IPS-20b (cell line): ENCODE measurements around the gene CASP9.
"Not testable (repeated sequence)": the region's sequence is repeated elsewhere in the genome, so short reads cannot be mapped to it uniquely, and the experiment has no call there.

ENCODE experiments used
- H3K27ac ChIP-seq: one replicate; pipeline ENCODE4 v1.5.1; 2013; ENCODE audit warnings: low read length
- H3K27me3 ChIP-seq: 2 replicates; pipeline ENCODE4 v1.6.1; 2013; ENCODE audit warnings: mild to moderate bottlenecking, low read length, inconsistent platforms; ENCODE audit not compliant: insufficient read depth
- H3K36me3 ChIP-seq: 2 replicates; pipeline ENCODE4 v1.6.1; 2013; ENCODE audit warnings: low read depth, mild to moderate bottlenecking, inconsistent platforms, low read length, moderate library complexity; ENCODE audit not compliant: insufficient read depth
- H3K4me1 ChIP-seq: 2 replicates; pipeline ENCODE4 v1.6.1; 2013; ENCODE audit warnings: mild to moderate bottlenecking, control low read depth, inconsistent platforms, low read length, moderate library complexity; ENCODE audit not compliant: insufficient read depth
- H3K4me3 ChIP-seq: 2 replicates; pipeline ENCODE4 v1.5.1; 2013; ENCODE audit warnings: mild to moderate bottlenecking, low read length, inconsistent platforms
- H3K9ac ChIP-seq: 2 replicates; pipeline ENCODE4 v1.6.1; 2013; ENCODE audit warnings: low read depth, mild to moderate bottlenecking, inconsistent platforms, low read length, moderate library complexity
- H3K9me3 ChIP-seq: 2 replicates; pipeline ENCODE4 v1.6.1; 2013; ENCODE audit warnings: mild to moderate bottlenecking, low read depth, low read length, inconsistent platforms; ENCODE audit not compliant: insufficient read depth

The CASP9 gene

DNA sequence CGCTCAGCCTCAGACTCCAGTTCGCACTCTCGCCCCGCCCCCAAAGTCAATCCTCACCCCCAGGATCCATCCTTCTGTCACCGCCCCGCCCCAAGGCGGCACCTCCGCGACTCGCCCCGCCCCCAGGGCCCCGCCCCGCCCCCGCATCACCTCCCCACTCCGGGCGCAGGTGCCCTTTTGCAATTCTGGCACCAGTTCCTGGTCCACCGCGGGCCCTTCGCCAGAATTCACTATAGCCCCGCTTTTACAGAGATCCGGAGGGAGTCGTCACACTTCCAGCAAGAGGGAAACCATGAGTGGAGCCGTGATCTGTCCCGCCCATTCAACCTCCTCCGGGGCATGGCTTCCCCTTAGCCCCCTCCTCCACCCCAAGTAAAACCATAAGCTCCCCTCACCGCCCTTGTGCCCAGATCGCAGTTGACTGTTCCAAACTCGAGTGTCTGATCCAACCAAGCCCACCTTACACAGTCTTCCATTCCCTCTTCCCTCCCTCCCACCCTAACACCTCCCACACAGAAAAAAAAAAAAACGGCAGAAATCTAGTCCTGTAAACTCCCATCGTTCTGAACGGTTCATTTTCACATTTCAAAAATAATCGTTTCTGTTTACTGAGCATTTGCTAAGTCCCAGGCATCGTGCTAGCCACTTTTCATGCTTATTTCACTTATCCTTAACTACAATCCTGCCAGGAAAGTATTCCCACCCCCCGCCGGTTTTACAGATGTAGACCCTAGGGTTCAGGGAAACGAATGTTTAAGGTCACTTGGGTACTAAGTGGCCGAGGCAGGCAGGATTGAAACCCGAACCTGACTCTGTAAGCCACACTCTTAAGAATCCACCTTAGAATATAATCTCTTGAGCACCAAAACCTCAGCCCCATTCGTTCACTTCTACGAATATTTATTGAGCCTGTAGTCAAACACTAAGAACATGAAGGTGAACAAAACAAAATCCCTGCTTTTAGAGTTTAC, 1.3 kb upstream of the CASP9 start:
- no peak overlapping the region for H3K9ac ChIP-seq
- H3K4me3 ChIP-seq, result peak overlapping the region; percentile 82
- H3K27me3 ChIP-seq, result no peaks in the 10 kb centered on the region
- H3K4me1 ChIP-seq, result peaks cover 2% of the 10 kb centered on the region; the same call in 1 of the 2 replicates
- no peak overlapping the region for H3K27ac ChIP-seq
- no peaks in the 10 kb centered on the region for H3K9me3 ChIP-seq
- H3K36me3 ChIP-seq, result peaks cover 1% of the 10 kb centered on the region; the same call in 1 of the 2 replicates

DNA sequence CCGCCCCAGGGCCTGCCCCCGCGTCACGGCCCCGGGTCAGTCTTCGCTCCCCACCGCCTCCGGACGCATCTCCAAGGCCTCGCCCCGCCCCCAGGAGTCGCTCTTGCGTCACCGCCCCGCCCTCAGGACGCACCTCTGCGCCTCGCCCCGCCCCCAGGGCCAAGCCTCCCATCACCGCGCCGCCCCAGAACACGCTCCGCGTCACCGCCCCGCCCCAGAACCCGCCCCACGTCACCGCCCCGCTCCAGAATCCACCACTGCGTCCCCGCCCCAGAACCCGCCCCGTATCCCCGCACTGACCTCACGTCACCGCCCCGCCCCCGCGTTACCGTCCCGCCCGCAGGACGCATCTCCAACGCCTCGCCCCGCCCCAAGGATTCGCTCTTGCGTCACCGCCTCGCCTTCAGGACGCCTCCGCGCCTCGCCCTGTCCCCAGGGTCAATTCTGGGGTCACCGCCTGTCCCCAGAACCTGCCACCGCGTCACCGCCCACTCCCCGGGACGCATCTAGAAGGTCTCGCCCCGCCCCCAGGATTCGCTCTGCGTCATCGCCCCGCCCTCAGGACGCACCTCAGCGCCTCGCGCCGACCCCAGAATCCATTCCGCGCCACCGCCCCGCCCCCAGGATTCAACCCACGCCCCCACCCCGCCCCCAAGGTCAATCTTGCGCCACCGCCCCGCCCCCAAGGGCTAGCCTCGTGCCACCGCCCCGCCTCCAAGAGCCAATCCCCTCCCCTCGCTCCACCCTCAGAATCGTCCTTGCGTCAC, 451 bp upstream of the CASP9 start:
- Histone ChIP-seq H3K27me3 (no peaks in the 10 kb centered on the region), H3K27ac (no peak overlapping the region), H3K36me3 (no peaks in the 10 kb centered on the region), H3K9me3 (no peaks in the 10 kb centered on the region), H3K4me3 (peak overlapping the region; percentile 77), H3K9ac (peak overlapping the region; percentile 68; the same call in 1 of the 2 replicates), H3K4me1 (peaks cover 2% of the 10 kb centered on the region; the same call in 1 of the 2 replicates)

DNA sequence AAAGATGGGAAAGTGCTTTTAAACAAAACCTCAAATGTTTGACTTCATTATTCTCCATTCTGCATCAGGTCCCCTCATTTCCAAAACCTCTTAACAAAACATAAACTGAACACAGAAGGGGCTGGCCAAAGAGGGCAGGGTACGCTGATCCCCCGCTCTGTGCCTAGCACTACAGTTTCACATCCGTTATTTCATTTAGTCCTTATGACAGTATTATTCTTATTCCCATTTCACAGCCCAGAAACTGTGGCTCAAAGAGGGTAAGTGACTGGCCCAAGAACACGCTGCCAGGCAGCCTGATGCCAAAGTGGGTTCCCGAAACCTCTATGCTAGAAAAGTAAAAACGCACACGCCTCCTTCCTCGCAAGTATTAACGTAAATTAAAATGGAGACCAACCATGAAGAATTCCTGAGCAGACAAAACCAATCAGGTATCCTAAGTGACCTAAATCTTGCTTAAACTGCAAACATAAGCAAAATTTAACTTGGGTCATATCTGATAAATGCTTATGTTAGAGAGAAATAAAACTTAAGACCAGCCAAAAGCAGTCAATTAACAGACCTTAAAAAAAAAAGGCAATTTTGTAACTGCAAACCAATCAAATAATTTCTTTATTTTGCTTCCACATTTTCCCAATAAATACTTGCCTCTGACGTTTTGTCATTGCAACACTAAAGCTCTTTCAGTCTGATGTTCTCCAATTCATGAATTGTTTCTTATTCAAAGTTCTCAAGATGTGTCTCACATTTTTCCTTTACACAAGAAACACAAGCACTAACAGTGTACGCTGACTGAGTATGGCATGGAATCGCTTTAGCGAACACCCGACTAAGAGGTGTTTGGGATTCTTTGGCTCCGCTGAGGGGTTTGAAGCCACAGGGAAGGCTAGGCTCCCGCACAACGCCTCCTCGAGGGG, 653 bp downstream of the CASP9 start:
- peaks cover 2% of the 10 kb centered on the region; the same call in 1 of the 2 replicates for H3K4me1 ChIP-seq
- no peaks in the 10 kb centered on the region for H3K27me3 ChIP-seq
- no peak overlapping the region for H3K27ac ChIP-seq
- H3K36me3 ChIP-seq, result no peaks in the 10 kb centered on the region
- H3K9ac ChIP-seq, result peak overlapping the region; percentile 75; the same call in 1 of the 2 replicates
- no peaks in the 10 kb centered on the region for H3K9me3 ChIP-seq
- peak overlapping the region; percentile 77 for H3K4me3 ChIP-seq

DNA sequence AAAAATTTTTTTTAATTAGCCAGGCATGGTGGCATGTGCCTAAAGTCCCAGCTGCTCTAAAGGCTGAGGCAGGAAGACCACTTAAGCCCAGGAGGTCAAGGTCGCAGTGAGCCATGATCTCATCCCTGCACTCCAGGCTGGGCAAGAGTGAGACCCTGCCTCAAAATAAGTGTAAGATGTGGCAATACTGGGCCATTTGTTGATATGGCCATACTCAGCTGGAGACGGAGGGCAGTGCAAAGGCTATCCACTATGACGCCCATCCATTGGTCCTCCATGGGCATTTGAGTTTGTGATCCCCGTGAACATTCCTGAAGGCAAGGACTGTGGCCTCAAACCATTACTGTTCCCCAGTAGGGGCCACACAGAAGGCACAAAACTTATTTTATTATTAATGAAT, 1.5 kb downstream of the CASP9 start:
- Histone ChIP-seq H3K4me3 (no peak overlapping the region), H3K4me1 (peaks cover 2% of the 10 kb centered on the region; the same call in 1 of the 2 replicates), H3K36me3 (0 out of 2 replicates have a peak, but pooled peaks cover 1% of the 10 kb centered on the region), H3K27me3 (no peaks in the 10 kb centered on the region), H3K9me3 (no peaks in the 10 kb centered on the region), H3K9ac (no peak overlapping the region), H3K27ac (no peak overlapping the region)

DNA sequence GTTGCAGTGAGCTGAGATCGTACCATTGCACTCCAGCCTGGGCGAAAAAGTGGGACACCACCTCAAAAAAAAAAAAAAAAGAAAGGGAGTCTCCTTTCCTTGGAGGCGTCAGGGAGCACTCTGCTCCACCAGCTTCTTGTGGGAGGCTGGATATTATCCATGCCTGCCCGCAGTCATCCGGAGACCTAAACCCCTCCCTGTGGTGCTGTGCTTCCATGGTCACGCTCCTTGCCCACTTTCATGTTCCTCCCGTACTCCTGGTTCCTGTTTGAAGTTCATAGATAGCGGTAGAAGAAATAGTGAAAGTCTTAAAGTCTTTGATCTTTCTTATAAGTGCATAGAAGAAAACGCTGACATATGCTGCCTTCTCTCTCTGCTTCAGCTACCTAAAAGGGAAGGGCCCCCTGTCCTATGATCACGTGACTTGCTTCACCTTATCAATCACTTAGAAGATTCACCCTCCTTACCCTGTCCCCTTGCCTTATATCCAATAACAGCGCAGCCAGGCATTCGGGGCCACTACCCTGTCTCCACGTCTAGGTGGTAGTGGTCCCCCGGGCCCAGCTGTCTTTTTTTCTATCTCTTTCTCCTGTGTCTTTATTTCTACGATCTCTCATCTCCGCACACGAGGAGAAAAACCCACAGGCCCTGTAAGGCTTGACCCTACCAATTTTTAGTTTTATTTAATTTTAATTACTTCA, 2.7 kb downstream of the CASP9 start:
- not testable (repeated sequence) for H3K27me3 ChIP-seq, H3K27ac ChIP-seq, H3K9ac ChIP-seq, H3K4me1 ChIP-seq, H3K4me3 ChIP-seq, H3K9me3 ChIP-seq
- peaks cover 13% of the 10 kb centered on the region; the same call in 1 of the 2 replicates for H3K36me3 ChIP-seq

DNA sequence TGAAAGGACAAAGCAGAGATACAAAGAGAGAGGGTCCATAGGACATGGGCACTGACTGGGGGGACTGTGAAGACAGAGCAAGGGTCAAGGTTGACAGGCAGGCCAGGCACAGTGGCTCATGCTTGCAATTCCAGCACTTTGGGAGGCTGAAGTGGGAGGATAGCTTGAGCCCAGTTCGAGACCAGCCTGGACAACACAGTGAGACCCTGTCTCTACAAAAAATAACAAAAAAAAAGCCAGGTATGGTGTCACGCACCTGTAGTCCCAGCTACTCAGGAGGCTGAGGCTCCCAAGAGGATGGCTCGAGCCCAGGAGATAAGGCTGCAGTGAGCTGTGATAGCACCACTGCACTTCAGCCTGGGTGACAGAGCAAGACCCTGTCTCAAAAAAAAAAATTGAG, 4.4 kb downstream of the CASP9 start:
- Histone ChIP-seq H3K27ac (no peak overlapping the region), H3K9ac (no peak overlapping the region), H3K36me3 (peaks cover 13% of the 10 kb centered on the region; the same call in 1 of the 2 replicates), H3K9me3 (no peaks in the 10 kb centered on the region), H3K4me1 (no peaks in the 10 kb centered on the region), H3K4me3 (no peak overlapping the region), H3K27me3 (no peaks in the 10 kb centered on the region)

DNA sequence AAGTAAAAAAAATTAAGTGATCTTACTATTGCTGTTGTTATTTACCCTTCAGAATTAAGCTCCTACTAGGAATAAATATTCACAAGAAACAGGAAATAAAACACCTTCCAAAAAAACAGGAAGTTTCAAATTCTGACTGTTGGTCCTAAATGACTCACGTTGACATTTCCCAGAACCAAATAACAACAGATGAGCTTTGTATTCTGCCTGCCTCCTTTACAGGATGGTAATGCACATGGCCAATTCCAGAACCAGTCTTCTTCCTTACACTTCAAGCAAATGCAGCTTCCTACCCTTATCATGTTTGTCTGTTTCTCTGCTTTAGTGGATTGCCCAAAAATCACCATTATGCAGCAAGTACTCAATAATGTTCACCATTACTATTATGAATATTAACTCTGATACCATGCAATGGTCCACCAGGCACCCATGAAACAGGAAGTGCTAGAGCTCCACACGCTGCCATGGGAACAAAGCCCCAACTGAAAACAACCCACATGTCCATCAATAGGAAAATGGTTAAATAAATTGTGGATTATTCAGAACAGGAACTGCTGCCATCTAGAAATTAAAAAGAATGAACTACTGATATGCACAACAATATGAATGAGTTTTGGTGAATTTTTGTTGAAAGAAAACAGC, 8.9 kb downstream of the CASP9 start:
- Histone ChIP-seq H3K9ac (no peak overlapping the region), H3K27ac (no peak overlapping the region), H3K36me3 (peaks cover 17% of the 10 kb centered on the region; the same call in 1 of the 2 replicates), H3K4me1 (peaks cover under 1% of the 10 kb centered on the region; the same call in 1 of the 2 replicates), H3K4me3 (no peak overlapping the region), H3K27me3 (no peaks in the 10 kb centered on the region), H3K9me3 (no peaks in the 10 kb centered on the region)

DNA sequence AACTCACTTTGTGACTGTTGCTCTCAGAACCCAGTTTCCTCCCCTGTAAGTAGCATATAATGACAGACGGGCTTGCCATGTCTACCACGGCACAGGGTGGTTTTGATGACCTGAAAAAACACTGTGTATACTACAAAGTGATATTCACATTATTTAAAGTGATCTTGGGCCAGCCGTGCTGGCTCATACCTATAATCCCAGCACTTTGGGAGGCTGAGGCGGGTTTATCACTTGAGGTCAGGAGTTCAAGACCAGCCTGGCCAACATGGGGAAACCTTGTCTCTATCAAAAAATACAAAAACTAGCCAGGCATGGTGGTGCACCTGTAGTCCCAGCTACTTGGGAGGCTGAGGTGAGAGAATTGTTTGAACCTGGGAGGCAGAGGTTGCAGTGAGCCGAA, 9.5 kb downstream of the CASP9 start:
- peaks cover 17% of the 10 kb centered on the region; the same call in 1 of the 2 replicates for H3K36me3 ChIP-seq
- not testable (repeated sequence) for H3K4me1 ChIP-seq, H3K27me3 ChIP-seq, H3K4me3 ChIP-seq, H3K9ac ChIP-seq, H3K9me3 ChIP-seq, H3K27ac ChIP-seq

DNA sequence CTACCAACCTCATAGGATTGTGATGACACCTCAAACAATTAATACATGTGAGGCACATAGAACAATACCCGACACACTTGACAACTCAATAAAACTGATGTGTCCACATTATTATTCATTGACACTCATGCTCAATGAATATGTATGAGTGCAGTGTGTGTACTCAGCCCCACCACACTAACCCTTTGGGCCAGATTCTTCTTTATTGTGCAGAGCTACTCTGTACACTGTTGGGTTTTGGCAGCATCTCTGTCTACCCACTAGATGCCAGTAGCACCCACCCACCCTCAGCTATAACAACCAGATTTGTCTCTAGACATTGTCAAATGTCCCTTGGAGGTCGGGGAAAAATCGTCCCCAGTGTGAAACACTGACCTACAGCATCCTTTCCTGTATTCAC, 10.1 kb downstream of the CASP9 start:
- no peaks in the 10 kb centered on the region for H3K27me3 ChIP-seq
- no peak overlapping the region for H3K27ac ChIP-seq
- peaks cover 17% of the 10 kb centered on the region; the same call in 1 of the 2 replicates for H3K36me3 ChIP-seq
- no peak overlapping the region for H3K4me3 ChIP-seq
- peaks cover 5% of the 10 kb centered on the region; the same call in 1 of the 2 replicates for H3K4me1 ChIP-seq
- H3K9me3 ChIP-seq, result no peaks in the 10 kb centered on the region
- H3K9ac ChIP-seq, result no peak overlapping the region

DNA sequence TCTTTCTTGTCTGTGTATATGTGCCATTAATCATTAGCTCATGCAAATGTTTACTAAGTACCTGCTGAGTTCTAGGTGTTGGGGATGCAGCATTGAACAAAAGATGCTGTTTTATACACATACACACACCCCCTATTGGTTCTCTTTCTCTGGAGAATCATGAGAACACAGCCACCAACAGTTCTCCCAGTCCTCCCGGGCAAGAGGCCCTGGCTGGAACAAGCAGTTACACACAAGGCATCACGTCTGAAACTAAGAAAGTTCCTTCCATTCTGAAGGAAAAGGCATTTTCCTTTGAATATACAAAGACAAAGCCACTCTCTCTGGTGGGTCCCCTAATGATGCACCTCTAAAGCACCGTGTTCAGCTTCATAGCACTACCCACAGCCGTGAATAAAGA, 10.8 kb downstream of the CASP9 start:
- Histone ChIP-seq H3K4me1 (peaks cover 6% of the 10 kb centered on the region; the same call in 1 of the 2 replicates), H3K27ac (no peak overlapping the region), H3K27me3 (no peaks in the 10 kb centered on the region), H3K4me3 (no peak overlapping the region), H3K36me3 (peaks cover 17% of the 10 kb centered on the region; the same call in 1 of the 2 replicates), H3K9ac (no peak overlapping the region), H3K9me3 (no peaks in the 10 kb centered on the region)
